Measurements from ENCODE around the gene TMEM79. TPM values are rescaled to one million over a fixed set of nuclear protein-coding genes. Genes with fewer than 3 reads are reported as not detected.

Gene TMEM79
- total and polyA plus RNA-seq, 2 donors (not counting 3 experiments of a cell fraction or from before 2014, with no cell fraction given), result 3.0 to 4.8 TPM

GRCh38 chr1:156244126-156244525 lies 40.0 kb upstream of the TMEM79 start:
- POLR2A ChIA-PET, result no interaction called here
- no TSS peak for BruUV-seq (replicated peaks)
- dilution Hi-C loops (cut with MboI; ENCODE audit: extremely low pct_ligation_motif_present, low sequenced_read_pairs), result no loop called here

More at GRCh38 chr1:156244126-156244525, 40.0 kb upstream of the TMEM79 start:
- Histone ChIP-seq H3K27me3 (ENCODE audit: control insufficient read depth in 2 of 2, insufficient read depth in 2 of 2, low read length in 2 of 2) (peaks cover 0 to 4% of the 10 kb centered on the region in 2 experiments), H3K27ac (ENCODE audit: insufficient read depth, low read depth, low read length) (no peak overlapping the region), H3K9me1 (replicated peaks; ENCODE audit: control insufficient read depth, extremely low read depth, insufficient read depth, low read length) (no peaks in the 10 kb centered on the region), H3K79me2 (ENCODE audit: control insufficient read depth, insufficient read depth, low read length) (no peaks in the 10 kb centered on the region), H3K9me3 (replicated peaks; ENCODE audit: control insufficient read depth, insufficient read depth, low read length) (no peaks in the 10 kb centered on the region), H2AFZ (ENCODE audit: low read depth, low read length) (no peak overlapping the region), H4K20me1 (replicated peaks; ENCODE audit: control insufficient read depth, extremely low read depth, insufficient read depth, low read length) (no peaks in the 10 kb centered on the region), H3K4me3 (replicated peaks in 1 of 3; ENCODE audit: insufficient read depth in 1 of 3, low read depth in 1 of 3, low read length in 3 of 3) (no peak overlapping the region), H3K9ac (replicated peaks; ENCODE audit: extremely low read depth, insufficient read depth, low read length) (no peak overlapping the region), H3K4me1 (ENCODE audit: control insufficient read depth, extremely low read depth, insufficient read depth, low read length) (peaks cover 6% of the 10 kb centered on the region), H3K4me2 (ENCODE audit: insufficient read depth, low read length) (no peak overlapping the region), H3K36me3 (ENCODE audit: control insufficient read depth in 2 of 2, extremely low read depth in 1 of 2, insufficient read depth in 2 of 2, low read length in 2 of 2) (peaks cover 0 to 9% of the 10 kb centered on the region in 2 experiments)
- FAIRE-seq (no peak), DNase-seq (ENCODE audit: low read depth, low spot score) (no peak)
- no peak for TF ChIP-seq MYC (IDR thresholded peaks at IDR 0.05; ENCODE audit: low read depth, low read length)
- TF ChIP-seq FOS (IDR thresholded peaks at IDR 0.05; ENCODE audit: borderline replicate concordance, insufficient read depth, low read length), result no peak
- TF ChIP-seq JUN (IDR thresholded peaks at IDR 0.05; ENCODE audit: borderline replicate concordance, insufficient read depth, insufficient read length, low read depth), result no peak
- TF ChIP-seq POLR2A (IDR thresholded peaks at IDR 0.05; ENCODE audit: low read depth, low read length), result no peak
- no peak for TF ChIP-seq GATA2 (IDR thresholded peaks at IDR 0.05; ENCODE audit: insufficient read depth, insufficient read length, low read depth, low read length)
- no peak for TF ChIP-seq EZH2 (IDR thresholded peaks at IDR 0.05; ENCODE audit: borderline replicate concordance, low read depth, low read length, severe bottlenecking)
- TF ChIP-seq CTCF (IDR thresholded peaks at IDR 0.05; ENCODE audit: extremely low read depth in 1 of 2, insufficient read depth in 1 of 2, low read depth in 1 of 2, low read length in 2 of 2), result no peak
- no peak for TF ChIP-seq POLR2AphosphoS5 (IDR thresholded peaks at IDR 0.05; ENCODE audit: insufficient read depth, low read depth, low read length)
- no peak for TF ChIP-seq MAX (IDR thresholded peaks at IDR 0.05; ENCODE audit: insufficient read depth, insufficient read length)
- intact Hi-C loops (cut with micrococcal nuclease), result no loop called here
- CTCF ChIA-PET, result interaction anchor here (1.0 to 3.8 kb wide), 3 partner anchors 10 to 99 kb away, joined by 4 to 17 read pairs (median 12); no protein-coding TSS in a partner anchor
